ENCODE data around the gene ZNF423. TPM values are rescaled to one million over a fixed set of nuclear protein-coding genes. Genes with fewer than 3 reads are reported as not detected.

Gene ZNF423
- polyA plus RNA-seq, 5 donors = 20.1 to 29.9 (median 23.1) TPM

- DNase-seq = no peak
Measured at GRCh38 chr16:49562228-49562627, 293.7 kb downstream of the ZNF423 start.

GRCh38 chr16:49560004-49560830 is 295.7 kb downstream of the ZNF423 start:
- no peak for DNase-seq

- no peak for DNase-seq
Measured at GRCh38 chr16:49559242-49559641, 296.7 kb downstream of the ZNF423 start.

GRCh38 chr16:49558451-49558850 is 297.5 kb downstream of the ZNF423 start:
- no peak for DNase-seq

- no peak for DNase-seq
Measured at GRCh38 chr16:49556606-49557446, 299.1 kb downstream of the ZNF423 start.

GRCh38 chr16:49556249-49556605 is 299.7 kb downstream of the ZNF423 start:
- DNase-seq = no peak

- DNase-seq = no peak
Measured at GRCh38 chr16:49554681-49555080, 301.2 kb downstream of the ZNF423 start.

- DNase-seq = no peak
Measured at GRCh38 chr16:49552313-49552928, 303.5 kb downstream of the ZNF423 start.

GRCh38 chr16:49550666-49551065 is 305.2 kb downstream of the ZNF423 start:
- DNase-seq = no peak

- DNase-seq = no peak
Measured at GRCh38 chr16:49550140-49550539, 305.8 kb downstream of the ZNF423 start.

GRCh38 chr16:49548325-49548970 is 307.5 kb downstream of the ZNF423 start:
- DNase-seq = no peak

GRCh38 chr16:49547448-49547847 is 308.5 kb downstream of the ZNF423 start:
- DNase-seq = no peak

GRCh38 chr16:49546735-49547134 is 309.2 kb downstream of the ZNF423 start:
- no peak for DNase-seq

- DNase-seq = no peak
Measured at GRCh38 chr16:49545741-49546448, 310.0 kb downstream of the ZNF423 start.

- DNase-seq = no peak
Measured at GRCh38 chr16:49545243-49545642, 310.7 kb downstream of the ZNF423 start.

GRCh38 chr16:49544828-49545227 is 311.1 kb downstream of the ZNF423 start:
- DNase-seq = no peak

GRCh38 chr16:49543631-49543946 is 312.3 kb downstream of the ZNF423 start:
- DNase-seq = no peak

- DNase-seq = no peak
Measured at GRCh38 chr16:49542946-49543630, 312.8 kb downstream of the ZNF423 start.

- DNase-seq = no peak
Measured at GRCh38 chr16:49542391-49542891, 313.5 kb downstream of the ZNF423 start.

GRCh38 chr16:49540836-49541235 is 315.1 kb downstream of the ZNF423 start:
- DNase-seq = no peak

GRCh38 chr16:49539758-49540157 is 316.2 kb downstream of the ZNF423 start:
- no peak for DNase-seq
